T-helper 1 cell treated with Interleukin-12 subunit alpha and Interleukin-12 subunit beta and Interleukin-4 antibody, amounts not matched to agents 30 ng/mL and 1 ng/mL, for 36 hours (primary cell): ENCODE data around the gene HDAC4. TPM values are rescaled to one million over a fixed set of nuclear protein-coding genes. Genes with fewer than 3 reads are reported as not detected.

ENCODE experiments used
- intact Hi-C: fragments of 100-400 bp; cut with micrococcal nuclease; formaldehyde crosslinking; loops from one replicate; pipeline ENCODE4 v1.15.1; 2024
- total RNA-seq: library from RNA; stranded (reverse); gene quantifications from 2 replicates; pipeline ENCODE4 v1.2.3, GENCODE V29; 2022

HDAC4 gene
- total RNA-seq, 1 donor from 2014 or later: 82.1 TPM

DNA sequence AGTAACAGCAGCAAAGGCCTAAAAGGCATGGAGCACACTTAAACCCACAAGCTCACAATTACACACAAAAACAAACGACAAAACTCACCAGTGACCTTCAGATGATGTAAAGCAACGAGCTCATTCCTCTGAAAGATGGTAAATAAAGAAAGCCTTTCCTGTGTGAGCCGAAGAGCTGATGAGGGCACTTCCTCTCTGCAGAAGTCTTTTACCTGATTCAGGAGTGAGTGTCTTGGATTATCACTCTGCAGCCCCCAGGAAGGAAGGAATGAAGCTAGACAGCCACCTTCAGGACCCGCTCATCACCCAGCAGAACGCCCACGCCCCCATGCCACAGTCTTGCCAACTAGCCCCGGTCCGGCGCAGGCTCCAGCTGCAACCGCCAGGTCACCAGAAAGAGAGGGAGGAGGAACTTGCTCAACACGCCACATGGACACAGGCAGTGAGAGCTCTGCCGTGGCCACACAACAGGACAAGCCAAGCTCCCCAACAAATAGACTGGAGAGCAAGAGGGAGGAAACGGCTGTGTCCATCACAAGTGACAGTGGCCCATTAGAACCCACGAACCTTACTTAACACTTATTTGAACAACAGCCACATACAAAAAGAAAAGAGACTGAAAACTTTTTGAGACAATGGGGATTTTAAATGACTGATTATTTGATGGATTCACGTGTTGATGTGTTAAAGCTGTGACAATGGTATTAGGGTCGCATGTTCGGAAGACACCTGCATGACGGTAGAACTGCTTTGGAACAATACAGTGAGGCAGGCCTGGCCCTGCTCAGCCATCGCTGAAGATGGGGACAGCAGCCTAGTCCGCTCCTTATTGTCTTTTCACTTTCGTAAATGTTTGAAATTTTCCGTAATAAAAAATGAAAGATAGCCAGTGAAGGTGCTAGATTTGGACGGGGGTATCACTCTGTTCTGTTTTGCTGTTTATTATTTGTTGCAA is 127.3 kb downstream of the HDAC4 start:
- intact Hi-C loops: loop anchor here (2.0 kb wide), 2 partner anchors 95 to 107 kb away; no protein-coding TSS in a partner anchor

DNA sequence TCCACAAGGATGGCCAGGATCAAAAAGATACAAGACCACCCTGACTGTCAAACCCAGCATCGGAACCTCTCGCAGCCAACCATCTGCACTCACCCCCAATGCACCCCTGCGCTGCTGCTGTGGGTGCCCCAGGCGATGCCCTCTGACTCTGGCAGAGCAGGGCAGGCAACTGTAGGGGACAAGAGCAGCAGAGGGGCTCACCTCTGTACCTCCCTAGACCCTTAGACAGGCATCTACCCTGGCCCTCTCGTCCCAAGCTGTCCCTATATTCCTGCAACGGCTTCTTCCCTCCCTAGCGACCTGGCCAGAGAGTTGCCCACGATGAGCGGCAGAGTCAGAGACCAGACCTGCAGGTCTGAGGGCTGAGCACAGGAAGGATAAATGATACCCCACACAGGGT is 128.2 kb downstream of the HDAC4 start:
- intact Hi-C loops: no loop called here

DNA sequence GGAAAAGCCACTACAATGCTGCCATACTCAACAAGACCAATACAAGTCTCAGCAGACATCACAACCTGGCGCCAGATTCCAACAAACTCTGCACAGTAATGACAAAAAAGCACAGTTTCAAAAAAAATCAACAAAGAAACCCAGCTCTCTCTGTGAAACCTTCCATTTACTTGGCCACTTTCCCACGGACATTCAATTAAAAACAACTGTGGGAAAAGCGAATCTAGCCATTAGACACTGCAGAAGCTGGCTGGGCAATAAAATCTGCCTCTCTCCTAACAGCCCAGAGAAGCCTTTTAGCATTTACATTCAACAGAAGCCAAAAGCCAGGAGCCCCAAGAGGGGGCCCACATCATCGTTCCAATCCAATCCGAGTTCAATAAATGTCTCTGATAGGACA is 128.9 kb downstream of the HDAC4 start:
- intact Hi-C loops: no loop called here

DNA sequence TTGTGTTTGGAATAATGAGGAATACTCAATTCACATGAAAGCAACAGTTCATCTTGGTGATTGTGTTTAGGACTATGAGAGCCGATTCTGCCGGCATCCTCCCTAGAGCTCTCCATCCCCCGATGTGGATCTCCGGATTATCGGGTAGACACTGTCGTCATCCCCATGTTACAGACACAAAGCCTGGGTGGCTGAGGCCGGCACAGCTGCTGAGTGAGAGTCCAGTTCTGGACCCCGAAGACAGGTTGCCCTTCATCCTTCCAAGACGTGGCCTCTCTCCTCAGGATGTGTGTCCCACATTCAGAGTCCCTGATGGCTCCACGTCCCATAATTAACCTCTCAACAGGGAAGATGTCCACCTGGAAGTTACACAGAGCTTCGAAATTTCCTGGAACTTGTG is 129.3 kb downstream of the HDAC4 start:
- intact Hi-C loops: no loop called here

DNA sequence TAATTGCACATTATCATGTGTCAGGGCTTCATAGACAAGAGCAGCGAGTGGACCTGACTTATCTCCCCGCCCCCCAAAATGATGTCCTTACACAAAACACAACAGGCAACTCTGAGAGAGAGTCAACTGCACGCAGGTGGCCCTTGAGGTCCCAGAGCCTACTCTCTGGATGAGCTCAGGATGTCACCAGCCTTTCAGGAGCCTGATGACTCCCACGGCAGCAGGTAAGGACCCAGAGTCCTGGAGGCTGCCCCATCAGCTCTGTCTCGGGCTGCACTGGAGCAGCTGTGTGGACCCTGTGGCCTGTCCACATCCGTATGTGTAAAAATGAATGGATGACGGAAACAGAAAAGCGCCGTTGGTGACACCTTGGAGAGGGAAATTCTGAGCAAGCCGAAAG is 130.9 kb downstream of the HDAC4 start:
- intact Hi-C loops: loop anchor here (5.0 to 10.0 kb wide), 4 partner anchors 275 to 1165 kb away; partner anchors contain the start of gene GPC1

DNA sequence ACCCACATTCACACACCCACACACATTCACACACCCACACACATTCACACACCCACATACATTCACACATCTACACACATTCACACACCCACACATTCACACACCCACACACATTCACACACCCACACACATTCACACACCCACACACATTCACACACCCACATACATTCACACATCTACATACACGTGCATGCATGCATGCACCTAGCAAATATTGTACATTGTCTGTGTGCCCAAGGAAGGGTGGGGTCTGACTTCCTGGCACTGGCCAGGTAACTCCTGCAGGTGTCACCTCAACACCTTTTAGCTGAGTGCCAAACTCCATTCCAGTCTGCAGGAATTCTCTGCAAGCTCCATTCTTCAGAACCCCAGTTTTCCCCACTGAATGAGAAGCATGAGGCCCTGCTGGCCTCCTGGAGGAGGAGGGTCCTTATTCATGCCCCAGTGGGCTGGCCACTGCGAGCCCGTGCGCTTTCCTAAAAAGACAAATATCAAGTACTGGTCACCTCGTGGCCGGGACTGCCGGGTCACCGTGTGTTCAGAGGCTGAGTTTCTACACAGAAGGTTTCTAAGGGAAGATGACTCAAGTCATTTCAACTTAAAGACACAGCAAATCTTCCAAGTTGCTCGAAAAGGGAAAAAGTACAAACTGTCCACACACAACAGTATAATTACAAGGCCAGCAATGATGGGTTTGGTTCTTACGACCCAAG is 131.5 kb downstream of the HDAC4 start:
- intact Hi-C loops: loop anchor here (5.0 to 10.0 kb wide), 4 partner anchors 275 to 1165 kb away; partner anchors contain the start of gene GPC1

DNA sequence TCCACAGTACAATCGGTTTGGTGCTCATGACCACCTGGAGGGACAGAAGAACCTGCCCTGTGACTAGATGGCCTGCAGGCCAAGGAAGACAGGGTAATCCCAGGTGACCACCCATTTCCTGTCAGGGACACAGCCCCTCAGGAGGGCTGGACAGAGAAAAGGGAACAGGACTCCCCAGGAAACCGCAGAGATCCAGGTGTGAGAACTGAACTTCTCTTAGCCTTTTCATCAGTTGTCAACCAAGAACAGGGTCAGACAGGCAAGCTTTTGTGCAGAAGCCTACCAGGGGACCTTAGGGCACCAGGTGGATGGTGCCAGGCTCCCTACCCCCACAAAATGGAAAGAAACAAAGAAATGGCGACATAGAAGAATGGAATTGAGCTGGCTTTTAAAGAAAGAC is 132.3 kb downstream of the HDAC4 start:
- intact Hi-C loops: loop anchor here (5.0 to 10.0 kb wide), 4 partner anchors 276 to 1166 kb away; partner anchors contain the start of gene GPC1

DNA sequence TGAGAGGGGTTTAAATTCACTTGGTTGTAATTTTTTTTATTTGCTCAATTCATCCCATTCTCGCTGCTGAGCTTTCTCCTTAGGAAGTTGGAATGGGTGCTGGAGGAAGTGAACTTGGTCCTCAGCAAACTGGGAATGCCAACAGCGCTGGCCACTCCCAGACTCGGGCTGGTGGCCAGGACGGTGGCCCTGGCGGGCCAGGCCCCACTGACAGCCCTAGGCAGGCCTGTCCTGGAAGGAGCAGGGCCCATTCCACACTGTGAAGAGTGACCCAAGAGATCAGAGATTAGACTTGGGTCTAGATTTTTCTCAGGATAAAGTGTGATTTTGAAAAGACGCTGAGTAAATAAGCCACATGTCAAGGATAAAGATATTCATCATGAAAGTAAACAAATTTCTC is 132.7 kb downstream of the HDAC4 start:
- intact Hi-C loops: loop anchor here (5.0 to 10.0 kb wide), 4 partner anchors 277 to 1167 kb away; partner anchors contain the start of gene GPC1

DNA sequence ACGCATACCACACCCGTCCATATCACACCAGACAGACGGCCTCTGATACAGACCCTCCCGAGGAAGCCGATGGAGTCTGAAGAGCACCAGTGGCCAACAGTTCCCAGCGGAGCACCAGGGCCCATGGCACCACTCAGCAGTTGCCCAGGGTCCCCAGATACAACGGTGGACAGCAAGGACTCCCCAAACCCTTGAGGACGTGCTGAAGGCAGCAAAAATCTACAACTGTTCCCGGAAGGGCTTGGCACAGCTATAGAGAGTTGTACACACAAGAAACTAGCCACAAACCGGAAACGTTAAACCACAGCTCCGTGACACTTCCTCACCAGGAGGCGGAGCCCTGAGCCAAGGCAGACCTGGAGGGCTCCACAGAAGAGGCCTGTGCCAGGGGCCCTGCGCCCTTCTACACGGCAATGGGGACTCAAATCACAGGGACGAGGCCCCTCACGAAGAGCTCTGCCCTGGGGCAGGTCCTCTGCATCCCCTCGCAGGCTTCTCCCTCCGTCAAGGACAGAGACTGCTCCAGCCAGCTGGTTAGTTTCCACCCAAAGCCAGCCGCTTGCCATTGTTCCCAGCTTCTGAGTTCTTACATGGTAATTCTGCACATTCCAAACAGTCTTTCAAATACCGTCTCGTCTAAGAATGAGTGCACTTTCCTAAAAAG is 133.4 kb downstream of the HDAC4 start:
- intact Hi-C loops: loop anchor here (1.0 to 10.0 kb wide), 11 partner anchors 8 to 1167 kb away; partner anchors contain the start of genes GPC1 and HDAC4

DNA sequence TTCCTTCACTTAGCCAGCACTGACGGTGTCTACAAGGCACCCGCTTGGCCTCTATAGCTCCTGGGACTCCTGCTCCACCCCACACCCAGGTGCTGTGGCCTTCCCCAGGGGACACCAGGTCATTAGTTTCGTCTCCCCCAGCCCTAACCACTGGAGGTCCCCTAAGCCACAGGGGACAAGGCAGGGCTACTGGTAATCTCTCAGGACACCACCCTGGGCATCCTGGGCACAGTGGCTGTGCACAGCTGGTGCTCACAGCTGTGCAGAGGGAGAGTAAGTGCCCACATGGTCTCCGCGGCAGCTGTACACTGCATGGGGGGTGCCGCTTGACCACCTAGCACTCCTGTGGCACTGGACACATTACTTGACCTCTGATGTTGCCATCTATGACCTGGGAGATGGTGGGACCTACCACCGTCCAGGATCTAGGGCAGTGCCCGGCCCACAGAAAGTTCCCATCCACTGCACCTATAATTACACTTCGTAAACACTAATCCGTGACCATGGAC is 134.0 kb downstream of the HDAC4 start:
- intact Hi-C loops: loop anchor here (1.0 to 10.0 kb wide), 11 partner anchors 8 to 1168 kb away; partner anchors contain the start of genes GPC1 and HDAC4

DNA sequence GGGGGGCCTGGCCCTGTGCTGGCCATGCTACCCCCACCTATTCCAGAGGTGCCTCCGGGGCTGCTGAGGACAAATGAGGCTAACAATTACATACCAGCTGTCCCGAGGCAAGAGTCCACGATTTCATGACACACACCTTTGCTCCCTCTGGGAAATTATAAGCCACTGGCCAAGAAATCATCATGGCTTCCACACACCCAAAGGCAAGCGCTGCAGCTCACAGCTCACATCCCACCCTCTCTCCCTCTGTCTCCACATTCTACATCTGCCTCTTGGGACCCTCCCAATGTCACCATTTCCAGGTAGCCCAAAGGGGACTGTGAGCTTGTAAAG is 134.4 kb downstream of the HDAC4 start:
- intact Hi-C loops: loop anchor here (2.0 to 10.0 kb wide), 5 partner anchors 232 to 1168 kb away; partner anchors contain the start of gene GPC1

DNA sequence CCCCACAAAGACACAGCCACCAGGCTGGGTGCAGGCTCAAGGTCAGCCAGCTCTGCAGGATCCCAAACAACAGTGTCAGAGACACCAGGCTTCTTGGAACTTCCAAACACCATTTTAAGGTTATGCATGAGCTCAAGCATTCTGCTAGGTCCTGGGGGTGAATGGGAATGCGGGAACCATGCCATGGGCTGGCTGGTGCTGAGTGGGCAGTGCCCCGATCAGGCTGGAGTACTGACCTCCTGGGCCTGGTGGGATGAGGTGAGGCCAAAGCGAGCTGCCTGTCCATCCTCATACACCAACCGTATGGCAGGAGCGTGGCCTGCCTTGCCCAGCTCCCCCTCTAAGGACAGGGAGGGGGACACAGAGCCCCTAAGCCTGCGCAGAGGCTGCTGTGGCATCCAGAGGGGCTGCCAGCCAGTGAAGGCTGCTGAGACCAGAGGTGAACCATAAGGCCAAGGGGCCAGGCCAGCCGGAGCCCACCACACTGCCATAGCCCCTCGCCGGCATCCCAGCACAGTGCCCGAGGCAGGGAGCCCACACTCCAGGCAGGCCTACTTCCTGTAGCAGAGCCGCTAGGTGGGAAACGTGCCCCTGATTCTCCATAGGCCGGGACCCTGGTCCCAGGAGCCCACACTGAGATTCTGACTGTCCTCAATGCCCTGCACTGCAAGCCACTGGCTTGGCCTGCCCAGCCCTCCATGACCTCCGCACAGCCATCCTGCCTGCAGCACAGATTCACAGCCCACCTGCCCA is 135.0 kb downstream of the HDAC4 start:
- intact Hi-C loops: loop anchor here (1.0 to 10.0 kb wide), 9 partner anchors 56 to 1169 kb away; partner anchors contain the start of gene GPC1

DNA sequence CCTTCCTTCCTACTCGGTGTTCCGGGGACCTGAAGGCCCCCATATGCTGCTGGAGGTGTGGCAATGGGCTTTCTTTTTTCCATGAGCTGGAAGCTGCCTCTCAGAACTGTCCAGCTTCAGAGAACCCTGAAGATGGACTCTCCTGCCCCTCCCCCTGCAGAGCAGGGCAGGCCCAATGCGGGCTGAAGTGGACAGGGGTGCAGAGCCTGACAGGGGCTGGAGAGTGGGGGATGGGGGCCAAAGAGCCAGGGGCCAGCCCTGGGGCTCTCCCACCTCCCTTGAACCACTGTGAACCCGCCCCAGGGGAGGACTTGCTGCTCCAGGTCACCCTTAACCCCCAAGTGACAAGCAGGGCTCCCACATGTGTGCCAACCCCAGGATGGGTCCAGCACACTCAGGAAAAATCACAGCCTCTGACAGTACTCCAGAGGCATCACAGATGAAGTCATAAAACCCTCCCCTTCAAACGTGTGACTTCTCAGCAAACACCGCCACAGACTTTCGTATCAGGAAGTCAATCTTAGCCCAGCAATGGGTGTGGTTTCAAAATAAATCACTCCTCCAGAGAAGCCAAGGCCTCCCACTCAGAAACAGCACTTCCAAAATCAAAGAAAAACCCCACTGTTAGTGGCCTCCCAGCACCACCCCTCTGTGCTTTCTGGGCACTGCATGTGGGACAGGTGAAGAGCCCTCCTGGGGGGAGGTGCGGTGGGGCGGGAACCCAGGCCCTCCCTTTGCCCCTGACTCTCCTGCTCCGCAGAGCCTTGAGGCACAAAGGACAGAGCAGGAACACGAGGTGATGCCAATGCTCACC is 135.8 kb downstream of the HDAC4 start:
- intact Hi-C loops: loop anchor here (1.0 to 10.0 kb wide), 8 partner anchors 57 to 1170 kb away; partner anchors contain the start of gene GPC1

DNA sequence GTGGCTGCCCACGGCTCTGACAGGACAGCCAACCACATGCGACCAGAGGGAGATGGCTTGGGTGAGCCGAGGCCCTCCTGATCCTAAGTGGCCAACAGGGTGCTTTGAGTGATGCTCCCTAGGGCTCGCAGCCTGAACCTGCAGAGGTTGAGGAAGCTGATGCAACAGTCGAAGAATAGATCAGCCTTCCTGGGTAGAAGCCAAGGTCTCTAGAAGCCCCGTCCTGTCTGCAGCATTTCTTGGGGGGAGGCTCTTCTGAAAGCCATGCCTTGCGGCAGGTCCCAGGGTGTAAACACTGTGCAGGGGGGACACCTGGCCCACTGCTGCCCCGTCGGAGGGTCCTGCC is 136.4 kb downstream of the HDAC4 start:
- intact Hi-C loops: loop anchor here (2.0 to 10.0 kb wide), 4 partner anchors 120 to 1170 kb away; partner anchors contain the start of gene GPC1

DNA sequence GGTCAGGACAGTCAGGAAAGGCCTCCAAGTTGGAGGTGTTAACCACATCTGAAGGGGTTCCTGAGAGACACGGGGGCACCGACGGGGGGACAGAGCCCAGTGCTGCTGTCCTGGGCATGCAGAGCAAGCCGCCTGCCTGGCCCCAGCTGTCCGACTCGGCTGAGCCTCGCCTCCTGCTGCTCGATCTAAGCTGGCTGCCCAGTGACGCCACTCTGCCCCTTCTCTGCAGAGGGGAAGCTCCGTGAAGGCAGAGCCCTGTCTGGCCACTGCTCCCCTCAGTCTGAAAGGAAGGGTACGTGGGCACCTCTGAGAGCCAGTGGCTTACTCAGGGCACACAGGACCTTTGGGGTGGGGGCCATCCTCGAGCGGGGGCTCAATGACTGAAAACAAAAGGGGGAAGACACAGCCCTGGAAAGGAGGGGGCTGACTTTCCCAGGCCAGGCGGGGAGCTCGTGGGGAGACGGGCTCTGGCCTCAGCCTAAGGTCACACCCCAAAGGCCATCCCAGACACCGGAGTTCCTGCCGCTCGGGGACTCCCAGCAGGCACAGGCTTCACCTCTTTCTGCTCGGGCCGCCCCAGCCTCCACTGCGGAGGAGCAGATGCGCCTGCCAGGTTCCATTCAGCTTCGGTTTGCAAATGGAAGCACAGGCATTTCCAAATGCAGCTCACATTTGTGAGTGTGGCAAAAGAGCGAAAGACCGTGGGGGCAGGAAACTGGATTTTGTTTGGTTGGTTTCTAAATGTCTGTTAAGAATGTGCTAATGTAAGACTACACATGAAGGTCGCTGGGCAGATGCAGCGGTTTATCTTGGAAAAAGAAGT is 136.9 kb downstream of the HDAC4 start:
- intact Hi-C loops: loop anchor here (2.0 to 10.0 kb wide), 4 partner anchors 119 to 1171 kb away; partner anchors contain the start of gene GPC1

DNA sequence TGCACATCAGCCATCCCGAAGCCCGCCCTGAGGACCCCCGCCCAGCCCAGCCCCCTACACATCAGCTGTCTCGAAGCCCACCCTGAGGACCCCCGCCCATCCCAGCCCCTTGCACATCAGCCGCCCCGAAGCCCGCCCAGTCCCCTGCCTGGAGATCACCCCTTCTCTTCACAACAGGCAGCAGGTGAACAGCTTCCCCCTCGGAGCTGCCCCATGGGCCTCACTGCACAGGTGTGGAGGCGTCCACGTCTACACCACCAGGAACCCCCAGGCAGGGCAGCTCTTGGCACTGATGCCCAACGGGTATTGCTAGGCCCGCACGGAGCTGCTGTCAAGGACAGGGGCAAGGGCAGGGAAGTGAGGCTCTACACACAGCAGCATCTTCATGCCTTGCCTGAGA is 137.6 kb downstream of the HDAC4 start:
- intact Hi-C loops: loop anchor here (10.0 kb wide), 3 partner anchors 282 to 1172 kb away; partner anchors contain the start of gene GPC1

DNA sequence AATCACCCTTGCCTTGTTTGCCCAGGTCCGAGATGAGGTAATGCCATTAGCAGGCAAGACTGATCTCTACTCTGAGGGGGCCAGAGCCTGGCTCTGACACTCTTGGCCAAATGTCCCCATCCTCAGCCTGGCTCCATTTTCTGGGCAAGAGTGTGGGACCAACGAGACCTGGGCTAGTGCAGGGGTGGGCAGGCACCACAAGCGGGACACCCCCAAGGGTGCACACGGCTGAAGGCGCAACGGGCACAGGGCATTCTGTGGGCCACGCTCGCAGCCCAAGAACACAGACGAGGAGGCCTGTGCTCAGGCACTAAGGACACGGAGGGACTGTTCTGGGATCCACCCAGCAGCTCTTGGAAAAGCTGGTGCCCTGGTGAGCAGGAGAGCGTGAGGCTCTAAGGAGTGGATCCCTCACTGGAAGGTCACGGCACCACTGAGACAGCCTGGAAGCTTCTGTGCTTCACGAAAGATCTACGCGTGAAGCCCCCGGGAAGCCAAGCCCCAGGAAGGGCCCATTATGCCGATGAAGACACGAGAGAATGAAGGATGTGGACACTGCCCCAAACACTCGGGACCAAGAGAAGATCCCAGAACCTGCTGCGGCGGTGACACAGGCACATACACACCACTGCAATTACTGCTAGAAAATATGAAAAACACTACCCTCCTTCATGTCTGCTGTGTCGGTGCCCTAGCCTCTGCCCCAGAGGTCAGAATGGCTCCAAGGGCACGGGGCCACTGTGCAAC is 138.2 kb downstream of the HDAC4 start:
- intact Hi-C loops: loop anchor here (10.0 kb wide), 3 partner anchors 282 to 1172 kb away; partner anchors contain the start of gene GPC1
